ENCODE results near the gene ANKRD40.

DNA sequence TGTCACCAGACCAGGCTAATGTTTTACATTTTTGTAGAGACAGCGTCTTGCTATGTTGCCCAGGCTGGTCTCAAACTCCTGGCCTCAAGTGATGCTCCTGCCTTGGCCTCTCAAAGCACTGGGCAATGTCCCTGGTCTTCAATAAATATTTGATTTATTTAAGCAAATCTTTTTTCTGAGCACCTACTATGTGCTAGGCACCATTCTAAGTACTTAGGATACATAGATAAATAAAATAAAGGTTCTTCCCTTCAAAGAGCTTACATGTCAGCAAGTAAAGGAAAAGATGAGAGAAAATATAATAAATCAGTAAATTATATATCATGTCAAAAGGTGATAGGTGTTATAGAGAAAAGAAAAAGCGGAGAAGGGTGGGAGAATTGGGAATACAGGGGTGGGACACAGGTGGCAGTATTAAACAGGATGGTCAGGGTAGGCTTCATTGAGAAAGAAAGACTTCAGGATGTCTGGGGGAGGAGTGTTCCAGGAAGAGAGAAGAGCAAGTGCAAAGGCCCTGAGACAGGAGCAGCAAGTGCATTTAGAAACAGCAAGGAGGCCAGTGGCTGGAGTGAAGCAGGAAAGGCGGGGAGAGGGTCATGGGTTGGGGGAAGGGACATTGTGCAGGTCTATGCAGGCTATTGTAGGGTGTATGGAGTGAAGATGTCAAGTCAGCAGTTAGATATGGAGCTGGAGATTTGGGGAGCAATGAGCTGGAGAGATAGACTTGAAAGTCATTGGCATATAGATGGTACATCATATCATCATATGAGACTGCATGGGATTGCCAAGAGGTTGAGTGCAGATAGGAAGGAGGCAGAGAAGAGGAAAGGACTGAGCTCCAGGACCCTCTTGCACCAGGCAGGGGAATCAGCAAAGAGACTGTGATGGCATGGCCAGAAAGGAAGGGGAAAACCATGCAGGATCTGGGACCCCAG lies 61.7 kb downstream of the ANKRD40 start:
- TF ChIP-seq GATA3 (IDR thresholded peaks at IDR 0.05; ENCODE audit: low read depth, low read length) (no peak), GATA2 (IDR thresholded peaks at IDR 0.05; ENCODE audit: low read depth, low read length) (no peak)
